GM12878 (cell line): Measurements from ENCODE around the gene NINJ1. TPM values are rescaled to one million over a fixed set of nuclear protein-coding genes. Genes with fewer than 3 reads are reported as not detected.

Experiments
- BACH1 ChIP-seq: fragments of 450-650 bp; IDR thresholded peaks from 2 replicates; pipeline ENCODE4 v1.6.1; 2017; ENCODE audit warnings: mild to moderate bottlenecking, borderline replicate concordance
- BMI1 ChIP-seq: fragments of 450-650 bp; IDR thresholded peaks from 2 replicates; pipeline ENCODE4 v1.6.1; 2016; ENCODE audit warnings: mild to moderate bottlenecking, moderate library complexity, borderline replicate concordance
- EED ChIP-seq: sonication (generic); IDR thresholded peaks from 2 replicates; pipeline ENCODE4 v1.6.1; 2016; ENCODE audit warnings: antibody characterized with exemption, low read depth
- LARP7 ChIP-seq: fragments of 450-650 bp; IDR thresholded peaks from 2 replicates; pipeline ENCODE4 v1.6.1; 2017; ENCODE audit warnings: mild to moderate bottlenecking
- NFYB ChIP-seq: IDR thresholded peaks from 2 replicates; pipeline ENCODE4 v1.6.1; 2011; ENCODE audit warnings: low read depth, mild to moderate bottlenecking, low read length, improper control_type of control experiment, moderate library complexity; ENCODE audit not compliant: insufficient read depth
- TCF12 ChIP-seq: IDR thresholded peaks from 2 replicates; pipeline ENCODE4 v1.6.1; 2011; ENCODE audit warnings: low read depth, mild to moderate bottlenecking, low read length
- TCF7 ChIP-seq: IDR thresholded peaks from 2 replicates; pipeline ENCODE4 v1.6.1; 2014; ENCODE audit warnings: antibody characterized with exemption, borderline replicate concordance
- ZZZ3 ChIP-seq: IDR thresholded peaks from 2 replicates; pipeline ENCODE4 v1.6.1; 2011; ENCODE audit warnings: low read depth; ENCODE audit not compliant: control insufficient read depth, insufficient read length
- polyA plus RNA-seq, 11 experiments: library from polyadenylated mRNA; depleted of rRNA in 4 of 11; unstranded in 6 of 11; stranded (reverse) in 5 of 11; fragments of >200 nt; fragmentation: Nextera tagmentation in 4 of 11; fragmentation: Illumina TruSeq in 1 of 11; extraction: Ambion mirVana in 4 of 11; extraction: Trizol in 1 of 11; gene quantifications; 1 replicate in 1 of 11; 2 replicates in 10 of 11; pipeline versions ENCODE4 v1.2.1 to v1.2.3, GENCODE V29; 2011 to 2016; ENCODE audit warnings: inconsistent platforms in 2 of 11, missing spikeins in 2 of 11, low read depth in 1 of 11
- total RNA-seq, 4 experiments: library from RNA; depleted of rRNA in 3 of 4; stranded (reverse); fragments of >200 nt in 3 of 4; fragmentation: Illumina TruSeq in 1 of 4; extraction: Trizol in 1 of 4; gene quantifications; 2 replicates each; pipeline versions ENCODE4 v1.2.1 to v1.2.3, GENCODE V29; 2013 to 2021
- TF ChIP-seq, protein P1 (sequence below): fragments of 450-650 bp; IDR thresholded peaks from 2 replicates; pipeline ENCODE4 v1.6.1; 2017; ENCODE audit warnings: antibody characterized with exemption, mild to moderate bottlenecking, moderate library complexity

Gene NINJ1
- total and polyA plus RNA-seq, 10 of the 15 experiments (the other 5 are each of a cell fraction or from before 2014, with no cell fraction given): 0.64 to 33.5 (median 17.1) TPM

DNA sequence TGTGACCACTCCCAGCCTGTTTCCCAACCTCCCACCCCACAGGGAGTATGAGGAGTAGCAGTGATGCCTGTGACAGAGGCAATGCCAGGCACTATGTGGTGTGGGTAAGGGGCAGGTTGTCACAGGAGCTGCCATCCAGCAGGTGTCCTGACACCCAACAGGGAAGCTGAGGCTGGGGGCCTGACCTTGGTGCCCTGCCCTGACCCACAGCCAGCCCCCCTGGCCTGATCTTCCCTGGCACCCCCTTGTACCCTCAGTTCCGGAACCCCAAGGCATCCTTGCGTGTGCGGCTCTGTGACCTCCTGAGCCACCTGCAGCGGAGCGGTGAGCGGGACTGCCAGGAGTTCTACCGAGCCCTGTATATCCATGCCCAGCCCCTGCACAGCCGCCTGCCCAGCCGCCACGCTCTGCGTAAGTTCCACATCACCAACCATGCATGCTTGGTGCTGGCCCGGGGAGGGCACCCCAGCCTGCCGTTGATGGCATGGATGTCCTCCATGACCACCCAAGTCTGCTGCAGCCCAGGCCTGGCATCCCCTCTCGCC lies 23.7 kb downstream of the NINJ1 start (continued):
- TF ChIP-seq, protein P1, sequence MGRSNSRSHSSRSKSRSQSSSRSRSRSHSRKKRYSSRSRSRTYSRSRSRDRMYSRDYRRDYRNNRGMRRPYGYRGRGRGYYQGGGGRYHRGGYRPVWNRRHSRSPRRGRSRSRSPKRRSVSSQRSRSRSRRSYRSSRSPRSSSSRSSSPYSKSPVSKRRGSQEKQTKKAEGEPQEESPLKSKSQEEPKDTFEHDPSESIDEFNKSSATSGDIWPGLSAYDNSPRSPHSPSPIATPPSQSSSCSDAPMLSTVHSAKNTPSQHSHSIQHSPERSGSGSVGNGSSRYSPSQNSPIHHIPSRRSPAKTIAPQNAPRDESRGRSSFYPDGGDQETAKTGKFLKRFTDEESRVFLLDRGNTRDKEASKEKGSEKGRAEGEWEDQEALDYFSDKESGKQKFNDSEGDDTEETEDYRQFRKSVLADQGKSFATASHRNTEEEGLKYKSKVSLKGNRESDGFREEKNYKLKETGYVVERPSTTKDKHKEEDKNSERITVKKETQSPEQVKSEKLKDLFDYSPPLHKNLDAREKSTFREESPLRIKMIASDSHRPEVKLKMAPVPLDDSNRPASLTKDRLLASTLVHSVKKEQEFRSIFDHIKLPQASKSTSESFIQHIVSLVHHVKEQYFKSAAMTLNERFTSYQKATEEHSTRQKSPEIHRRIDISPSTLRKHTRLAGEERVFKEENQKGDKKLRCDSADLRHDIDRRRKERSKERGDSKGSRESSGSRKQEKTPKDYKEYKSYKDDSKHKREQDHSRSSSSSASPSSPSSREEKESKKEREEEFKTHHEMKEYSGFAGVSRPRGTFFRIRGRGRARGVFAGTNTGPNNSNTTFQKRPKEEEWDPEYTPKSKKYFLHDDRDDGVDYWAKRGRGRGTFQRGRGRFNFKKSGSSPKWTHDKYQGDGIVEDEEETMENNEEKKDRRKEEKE: no peak
- TF ChIP-seq ZZZ3: no peak
- no peak for TF ChIP-seq EED
- no peak for TF ChIP-seq TCF12
- no peak for TF ChIP-seq BACH1
- no peak for TF ChIP-seq NFYB
- no peak for TF ChIP-seq TCF7
- no peak for TF ChIP-seq BMI1
- TF ChIP-seq LARP7: no peak
- TF ChIP-seq, all 136 proteins: peak for 0
